ENCODE measurements around the gene ARHGAP18. TPM values are rescaled to one million over a fixed set of nuclear protein-coding genes. Genes with fewer than 3 reads are reported as not detected.

The ARHGAP18 gene
- 4.2 to 5.4 TPM (median 4.4 TPM) in 5 replicates for total RNA-seq (2022; extraction: Qiagen RNA extraction; ENCODE audit: low read depth)

GRCh38 chr6:129709769-129710449 is at the start of gene ARHGAP18:
TSS of gene ARHGAP18 (minus strand) at chr6:129710177. CDS start at chr6:129710136, 41 bp downstream.

Other genes with a start within 250 kb of the ARHGAP18 start
- gene TMEM244, start 151.1 kb upstream of the ARHGAP18 start, total RNA-seq (2022; extraction: Qiagen RNA extraction; ENCODE audit: low read depth), result not detected in 5 replicates

Measured in A549 treated with DMSO at 1 μM for 4 hours (cell line).